ENCODE results near the gene SPATA6.
A peak's percentile ranks its signal among the peaks of the same experiment; 100 is the strongest.

Gene SPATA6

DNA sequence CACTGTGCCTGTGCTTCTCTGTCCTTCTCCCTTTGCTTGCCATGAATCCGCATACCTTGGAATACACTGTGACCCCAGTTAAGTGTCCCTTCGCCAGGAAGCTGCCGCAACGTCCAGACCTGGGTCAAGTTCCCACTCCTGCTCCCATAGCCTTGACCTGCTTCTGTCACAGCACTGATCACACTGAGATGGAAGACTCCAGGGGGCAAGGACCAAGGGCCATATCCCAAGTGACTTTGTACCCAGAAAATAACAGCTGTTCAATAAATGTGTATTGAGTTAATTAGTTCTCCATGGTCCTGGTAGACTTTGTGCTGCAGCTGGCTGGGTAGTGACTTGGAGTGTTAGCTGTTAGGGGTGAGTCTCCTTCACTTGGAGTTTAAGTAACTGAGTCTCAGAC, 223.6 kb downstream of the SPATA6 start:
- DNase-seq, result no peak

- peak; percentile 37 to 58 (median 56) for DNase-seq
Measured at GRCh38 chr1:48246727-48247126, 225.3 kb downstream of the SPATA6 start.
